Neutrophil (primary cell): Measurements from ENCODE around the gene BANF2.
"Not testable (repeated sequence)": the region's sequence is repeated elsewhere in the genome, so short reads cannot be mapped to it uniquely, and the experiment has no call there.

ENCODE experiments used
- H3K27ac ChIP-seq: fragments of 200-600 bp; sonication (generic); 2 replicates; pipeline ENCODE4 v1.5.1; 2016; ENCODE audit warnings: mild to moderate bottlenecking, moderate library complexity
- H3K27me3 ChIP-seq: fragments of 200-600 bp; sonication (generic); 2 replicates; pipeline ENCODE4 v1.6.0; 2016; ENCODE audit warnings: mild to moderate bottlenecking
- H3K36me3 ChIP-seq: fragments of 200-600 bp; sonication (generic); 2 replicates; pipeline ENCODE4 v1.5.1; 2017
- H3K4me1 ChIP-seq, 2 experiments: fragments of 200-600 bp in 1 of 2; sonication (generic) in 1 of 2; 1 replicate in 1 of 2; 2 replicates in 1 of 2; pipeline versions ENCODE4 v1.5.1 to v1.6.1; 2013 to 2016; ENCODE audit warnings: low read depth in 1 of 2, low read length in 1 of 2, mild to moderate bottlenecking in 1 of 2, moderate library complexity in 1 of 2; ENCODE audit not compliant: control insufficient read depth in 1 of 2, insufficient read depth in 1 of 2
- H3K4me3 ChIP-seq, 2 experiments: fragments of 200-600 bp in 1 of 2; sonication (generic) in 1 of 2; 1 replicate in 1 of 2; 2 replicates in 1 of 2; pipeline ENCODE4 v1.5.1; 2013 to 2016; ENCODE audit warnings: low read depth in 1 of 2, low read length in 1 of 2, mild to moderate bottlenecking in 1 of 2, moderate library complexity in 1 of 2
- H3K9me3 ChIP-seq: fragments of 200-600 bp; sonication (generic); 2 replicates; pipeline ENCODE4 v1.5.1; 2016
- TF ChIP-seq, protein P1 (sequence below): fragments of 200-600 bp; sonication (generic); IDR thresholded peaks from 2 replicates; pipeline ENCODE4 v1.5.1; 2016; ENCODE audit warnings: antibody characterized with exemption

The BANF2 gene

DNA sequence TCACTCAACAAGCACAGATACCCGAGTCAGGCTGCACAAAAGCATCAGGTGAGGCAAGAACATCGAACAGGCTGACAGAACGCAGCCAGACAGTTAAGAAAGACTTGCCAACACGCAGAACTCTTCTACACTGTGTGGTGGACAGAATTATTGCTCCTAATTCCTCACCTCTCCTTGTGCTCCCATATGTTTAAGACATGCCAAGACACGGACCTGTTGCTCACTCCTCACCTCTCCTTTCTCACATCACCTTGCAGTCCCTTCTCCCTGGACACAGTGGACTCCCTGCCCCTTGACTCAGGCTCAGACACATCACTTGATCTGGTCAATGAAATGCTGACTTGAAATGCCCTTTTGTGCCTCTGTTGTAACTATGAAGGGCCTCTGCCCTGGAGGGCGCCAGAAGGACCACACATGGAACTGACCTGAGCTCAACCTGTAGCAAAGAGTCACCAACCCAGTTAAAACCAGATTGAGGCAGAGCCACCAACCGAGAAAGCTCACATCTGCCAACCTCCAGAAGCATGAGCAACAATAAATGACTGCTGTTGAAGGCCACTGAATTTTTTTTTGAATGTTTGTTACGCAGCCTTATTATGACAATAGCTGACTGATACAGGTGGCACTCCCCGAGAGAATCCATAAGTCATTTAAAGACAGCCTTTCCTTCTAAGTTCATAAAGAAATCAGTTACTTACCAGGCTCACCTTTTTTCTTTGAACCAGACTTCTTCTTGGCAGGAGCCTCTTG is 41.7 kb upstream of the BANF2 start:
- TF ChIP-seq, protein P1, sequence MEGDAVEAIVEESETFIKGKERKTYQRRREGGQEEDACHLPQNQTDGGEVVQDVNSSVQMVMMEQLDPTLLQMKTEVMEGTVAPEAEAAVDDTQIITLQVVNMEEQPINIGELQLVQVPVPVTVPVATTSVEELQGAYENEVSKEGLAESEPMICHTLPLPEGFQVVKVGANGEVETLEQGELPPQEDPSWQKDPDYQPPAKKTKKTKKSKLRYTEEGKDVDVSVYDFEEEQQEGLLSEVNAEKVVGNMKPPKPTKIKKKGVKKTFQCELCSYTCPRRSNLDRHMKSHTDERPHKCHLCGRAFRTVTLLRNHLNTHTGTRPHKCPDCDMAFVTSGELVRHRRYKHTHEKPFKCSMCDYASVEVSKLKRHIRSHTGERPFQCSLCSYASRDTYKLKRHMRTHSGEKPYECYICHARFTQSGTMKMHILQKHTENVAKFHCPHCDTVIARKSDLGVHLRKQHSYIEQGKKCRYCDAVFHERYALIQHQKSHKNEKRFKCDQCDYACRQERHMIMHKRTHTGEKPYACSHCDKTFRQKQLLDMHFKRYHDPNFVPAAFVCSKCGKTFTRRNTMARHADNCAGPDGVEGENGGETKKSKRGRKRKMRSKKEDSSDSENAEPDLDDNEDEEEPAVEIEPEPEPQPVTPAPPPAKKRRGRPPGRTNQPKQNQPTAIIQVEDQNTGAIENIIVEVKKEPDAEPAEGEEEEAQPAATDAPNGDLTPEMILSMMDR = no peak
- Histone ChIP-seq H3K27me3 (no peaks in the 10 kb centered on the region), H3K4me1 (no peaks in the 10 kb centered on the region), H3K9me3 (no peaks in the 10 kb centered on the region), H3K4me3 (no peak overlapping the region), H3K36me3 (peaks cover 27% of the 10 kb centered on the region), H3K27ac (no peak overlapping the region)

DNA sequence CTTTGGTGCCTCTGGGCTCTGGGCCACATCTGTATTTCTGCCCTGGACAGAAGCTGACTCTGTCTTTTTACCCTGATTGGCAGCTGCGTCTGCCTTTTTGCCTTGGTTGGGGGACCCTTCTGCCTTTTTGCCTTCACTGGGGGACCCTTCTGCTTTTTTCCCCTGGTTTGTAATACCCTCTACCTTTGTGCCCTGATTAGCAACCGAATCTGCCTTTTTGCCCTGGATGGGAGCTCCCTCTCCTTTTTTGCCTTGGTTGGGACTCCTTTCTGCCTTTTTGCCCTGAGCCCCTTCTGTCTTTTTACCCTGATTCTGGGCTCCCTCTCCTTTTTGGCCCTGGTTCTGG is 41.1 kb upstream of the BANF2 start:
- TF ChIP-seq, protein P1 = no peak
- H3K4me3 ChIP-seq = no peak overlapping the region
- no peaks in the 10 kb centered on the region for H3K27me3 ChIP-seq
- H3K27ac ChIP-seq = no peak overlapping the region
- peaks cover 27% of the 10 kb centered on the region for H3K36me3 ChIP-seq
- no peaks in the 10 kb centered on the region for H3K9me3 ChIP-seq
- H3K4me1 ChIP-seq = no peaks in the 10 kb centered on the region

DNA sequence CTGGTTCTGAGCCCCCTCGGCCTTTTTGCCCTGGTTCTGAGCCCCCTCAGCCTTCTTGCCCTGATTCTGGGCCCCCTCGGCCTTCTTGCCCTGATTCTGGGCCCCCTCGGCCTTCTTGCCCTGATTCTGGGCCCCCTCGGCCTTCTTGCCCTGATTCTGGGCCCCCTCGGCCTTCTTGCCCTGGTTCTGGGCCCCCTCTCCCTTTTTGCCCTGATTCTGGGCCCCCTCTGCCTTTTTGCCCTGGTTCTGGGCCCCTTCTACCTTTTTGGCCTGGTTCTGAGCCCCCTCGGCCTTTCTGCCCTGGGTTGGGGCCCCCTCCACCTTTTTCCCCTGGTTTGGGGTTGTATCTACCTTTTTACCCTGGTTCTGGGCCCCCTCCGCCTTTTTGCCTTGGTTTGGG is 40.4 kb upstream of the BANF2 start:
- H3K9me3 ChIP-seq, H3K4me3 ChIP-seq, H3K4me1 ChIP-seq, H3K27ac ChIP-seq, H3K27me3 ChIP-seq: not testable (repeated sequence)
- peaks cover 21% of the 10 kb centered on the region for H3K36me3 ChIP-seq

DNA sequence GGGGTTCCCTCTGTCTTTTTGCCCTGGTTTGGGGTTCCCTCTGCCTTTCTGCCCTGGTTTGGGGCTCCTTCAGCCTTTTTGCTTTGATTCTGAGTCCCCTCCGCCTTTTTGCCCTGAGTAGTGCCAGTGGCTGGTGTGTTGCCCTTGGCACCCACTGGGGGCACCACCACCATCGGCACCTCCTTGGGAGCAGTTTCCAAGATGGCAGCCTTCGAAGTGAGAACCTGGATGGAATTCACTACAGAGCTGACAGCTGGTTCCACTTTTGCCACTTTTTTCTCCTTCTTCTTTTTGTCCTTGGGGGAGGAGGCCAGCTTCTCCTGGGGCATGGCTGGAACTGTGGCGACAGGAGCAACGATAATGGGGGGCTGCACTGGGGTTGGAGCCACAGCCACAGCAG is 40.0 kb upstream of the BANF2 start:
- H3K36me3 ChIP-seq = peaks cover 21% of the 10 kb centered on the region
- H3K9me3 ChIP-seq = no peaks in the 10 kb centered on the region
- H3K27me3 ChIP-seq = no peaks in the 10 kb centered on the region
- no peaks in the 10 kb centered on the region for H3K4me1 ChIP-seq
- no peak overlapping the region for H3K27ac ChIP-seq
- TF ChIP-seq, protein P1 = no peak
- H3K4me3 ChIP-seq = no peak overlapping the region

DNA sequence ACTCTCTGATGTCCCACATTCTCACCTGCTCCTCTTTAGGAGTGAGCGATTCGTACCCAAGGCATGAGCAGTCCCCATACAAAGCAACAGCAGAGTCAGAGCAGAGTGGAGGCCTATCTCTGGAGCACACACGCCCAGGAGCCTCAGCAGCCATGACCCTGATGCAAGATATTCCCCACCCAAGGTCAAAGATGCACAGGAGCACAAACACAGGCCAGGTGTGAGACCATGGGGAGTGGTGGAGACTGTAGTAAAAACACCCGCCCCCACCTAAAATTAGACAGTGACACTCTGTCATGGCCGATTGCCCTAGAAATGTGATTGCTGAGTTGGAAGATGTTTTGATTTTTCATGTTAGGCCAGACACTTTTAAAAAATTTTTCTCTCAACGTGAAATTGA is 39.1 kb upstream of the BANF2 start:
- Histone ChIP-seq H3K4me1 (peaks cover 0 to 4% of the 10 kb centered on the region in 2 experiments), H3K4me3 (no peak overlapping the region), H3K27ac (no peak overlapping the region), H3K27me3 (no peaks in the 10 kb centered on the region), H3K36me3 (peaks cover 21% of the 10 kb centered on the region), H3K9me3 (no peaks in the 10 kb centered on the region)
- TF ChIP-seq, protein P1 = no peak

DNA sequence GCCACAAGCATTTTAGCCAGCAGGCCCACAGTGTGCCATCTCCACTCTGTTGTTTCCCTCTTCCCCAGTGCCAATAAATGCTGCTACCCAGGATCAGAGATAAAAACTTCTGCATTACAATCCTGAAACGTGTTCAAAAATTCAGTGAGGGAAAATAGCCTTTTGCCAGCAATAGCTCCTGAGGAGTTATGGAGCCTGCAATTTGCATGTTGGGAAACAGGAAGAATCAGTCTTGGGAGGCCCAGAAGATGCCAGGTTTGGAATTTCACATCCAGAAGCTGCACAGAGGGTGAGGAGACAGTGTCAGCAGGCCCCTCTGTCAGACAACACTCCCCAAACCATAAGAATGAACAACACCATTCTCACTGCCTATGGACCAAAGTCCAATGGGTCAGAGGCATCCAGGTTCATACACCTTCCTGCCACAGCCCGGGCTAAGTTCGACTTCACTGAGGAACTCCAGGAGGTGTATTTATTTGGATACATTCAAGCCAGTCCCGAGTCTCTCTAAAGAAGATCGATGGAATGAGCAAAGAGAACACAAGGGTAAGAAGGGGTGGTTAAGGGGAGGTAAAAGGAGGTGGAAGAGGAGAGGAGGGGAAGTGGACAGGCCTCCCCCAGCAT is 38.5 kb upstream of the BANF2 start:
- TF ChIP-seq, protein P1 = no peak
- Histone ChIP-seq H3K27ac (no peak overlapping the region), H3K36me3 (peaks cover 15% of the 10 kb centered on the region), H3K27me3 (no peaks in the 10 kb centered on the region), H3K4me1 (peaks cover 0 to 7% of the 10 kb centered on the region in 2 experiments), H3K4me3 (no peak overlapping the region), H3K9me3 (no peaks in the 10 kb centered on the region)
